Eye (tissue), 1 donor: ENCODE results near the gene MUC5AC.

ENCODE experiments used
- DNase-seq: peaks from one replicate; pipeline ENCODE4 v3.0.0-alpha.2; 2015

The MUC5AC gene

DNA sequence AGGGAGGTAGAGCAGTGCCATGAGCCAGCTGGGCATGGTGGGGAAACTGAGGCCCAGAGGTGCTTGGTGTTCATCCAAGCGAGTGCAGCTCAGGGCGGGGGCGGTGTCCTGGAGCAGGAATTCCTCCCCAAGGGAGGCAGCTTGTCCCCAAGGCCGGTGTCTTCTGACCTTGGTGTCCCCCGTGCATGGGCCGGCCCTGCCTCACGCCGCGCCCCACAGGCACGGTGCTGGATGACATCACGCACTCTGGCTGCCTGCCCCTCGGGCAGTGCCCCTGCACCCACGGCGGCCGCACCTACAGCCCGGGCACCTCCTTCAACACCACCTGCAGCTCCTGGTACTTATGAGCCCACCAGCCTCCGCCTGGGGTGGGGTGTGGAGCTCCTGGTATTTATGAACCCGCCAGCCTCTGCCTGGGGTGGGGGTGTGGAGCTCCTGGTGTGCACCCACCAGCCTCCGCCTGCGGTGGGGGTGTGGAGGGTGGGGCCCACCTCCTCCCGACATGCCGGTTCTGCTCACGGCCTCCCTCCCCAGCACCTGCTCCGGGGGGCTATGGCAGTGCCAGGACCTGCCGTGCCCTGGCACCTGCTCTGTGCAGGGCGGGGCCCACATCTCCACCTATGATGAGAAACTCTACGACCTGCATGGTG is 71.8 kb downstream of the MUC5AC start:
- DNase-seq = no peak

DNA sequence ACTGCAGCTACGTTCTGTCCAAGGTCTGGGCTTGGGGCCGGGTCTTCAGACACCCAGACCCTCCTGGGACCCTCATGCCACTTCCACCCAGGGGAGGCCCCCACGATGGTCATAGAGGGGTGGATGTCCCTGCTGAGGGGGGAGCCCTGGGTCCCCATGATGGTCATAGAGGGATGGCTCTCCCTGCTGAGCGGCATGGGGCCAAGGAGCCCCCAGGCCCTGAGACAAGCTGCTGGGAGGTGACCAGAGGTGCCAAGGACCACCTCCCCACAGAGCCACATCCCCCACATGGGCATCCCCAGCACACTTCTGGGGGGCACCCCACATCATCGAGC is 72.3 kb downstream of the MUC5AC start:
- no peak for DNase-seq

DNA sequence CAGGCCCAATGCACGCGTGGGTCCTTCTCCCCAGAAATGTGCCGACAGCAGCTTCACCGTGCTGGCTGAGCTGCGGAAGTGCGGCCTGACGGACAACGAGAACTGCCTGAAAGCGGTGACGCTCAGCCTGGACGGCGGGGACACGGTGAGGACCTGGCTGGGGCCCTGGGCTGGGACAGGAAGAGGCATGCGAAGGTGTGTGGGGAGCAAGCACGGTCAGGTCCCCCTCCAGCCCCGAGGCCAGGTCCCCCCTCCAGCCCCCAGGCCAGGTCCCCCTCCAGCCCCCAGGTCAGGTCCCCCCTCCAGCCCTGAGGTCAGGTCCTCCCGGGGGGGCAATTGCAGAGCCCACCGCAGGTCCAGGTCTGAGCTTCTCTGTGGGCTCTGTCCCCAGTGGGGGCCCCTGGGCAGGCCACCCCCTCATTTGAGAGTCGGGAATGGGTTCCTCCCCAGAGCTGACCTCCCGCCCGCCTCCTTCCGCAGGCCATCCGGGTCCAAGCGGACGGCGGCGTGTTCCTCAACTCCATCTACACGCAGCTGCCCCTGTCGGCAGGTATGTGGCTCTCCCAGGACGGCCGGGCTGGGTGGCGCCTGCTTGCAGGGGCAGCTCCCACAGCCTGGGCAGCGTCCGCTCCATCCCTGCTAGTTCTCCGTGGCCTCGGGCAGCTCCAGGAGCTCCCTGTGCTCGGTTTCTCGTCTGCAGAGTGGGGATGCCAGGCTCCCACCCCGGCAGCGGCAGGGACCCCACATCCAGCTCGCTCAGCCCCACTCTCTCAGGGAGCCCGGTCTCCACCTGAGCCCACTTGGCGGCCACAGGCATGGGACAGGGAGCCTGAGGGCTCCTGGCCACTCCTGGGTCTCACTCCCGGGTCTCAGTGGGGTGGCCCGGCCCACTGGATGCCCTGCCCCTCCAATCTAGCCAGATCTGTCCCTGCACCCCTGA is 73.0 kb downstream of the MUC5AC start:
- DNase-seq = no peak

DNA sequence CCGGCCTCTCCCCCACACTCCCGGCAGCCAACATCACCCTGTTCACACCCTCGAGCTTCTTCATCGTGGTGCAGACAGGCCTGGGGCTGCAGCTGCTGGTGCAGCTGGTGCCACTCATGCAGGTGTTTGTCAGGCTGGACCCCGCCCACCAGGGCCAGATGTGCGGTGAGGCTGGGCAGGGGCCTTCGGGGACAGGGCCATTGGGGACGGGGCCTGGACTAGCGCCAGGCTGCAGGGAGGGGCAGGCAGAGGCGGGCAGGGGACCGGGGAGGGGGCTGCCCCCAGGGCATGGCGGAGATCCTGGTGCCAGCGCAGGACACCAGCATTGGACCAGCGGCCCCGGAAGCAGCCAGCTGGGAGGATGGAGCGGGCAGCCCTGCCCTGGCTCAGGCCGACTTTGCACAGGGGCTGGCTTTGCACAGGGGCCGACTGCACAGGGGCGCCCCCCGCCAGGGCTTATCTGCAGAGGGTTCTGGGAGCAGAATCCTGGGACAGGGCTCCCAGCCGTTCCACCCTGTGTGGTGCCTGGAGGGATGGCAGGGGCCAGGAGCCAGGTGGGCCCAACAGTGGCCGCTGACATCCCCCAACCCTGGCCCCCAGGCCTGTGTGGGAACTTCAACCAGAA is 73.8 kb downstream of the MUC5AC start:
- DNase-seq = no peak

DNA sequence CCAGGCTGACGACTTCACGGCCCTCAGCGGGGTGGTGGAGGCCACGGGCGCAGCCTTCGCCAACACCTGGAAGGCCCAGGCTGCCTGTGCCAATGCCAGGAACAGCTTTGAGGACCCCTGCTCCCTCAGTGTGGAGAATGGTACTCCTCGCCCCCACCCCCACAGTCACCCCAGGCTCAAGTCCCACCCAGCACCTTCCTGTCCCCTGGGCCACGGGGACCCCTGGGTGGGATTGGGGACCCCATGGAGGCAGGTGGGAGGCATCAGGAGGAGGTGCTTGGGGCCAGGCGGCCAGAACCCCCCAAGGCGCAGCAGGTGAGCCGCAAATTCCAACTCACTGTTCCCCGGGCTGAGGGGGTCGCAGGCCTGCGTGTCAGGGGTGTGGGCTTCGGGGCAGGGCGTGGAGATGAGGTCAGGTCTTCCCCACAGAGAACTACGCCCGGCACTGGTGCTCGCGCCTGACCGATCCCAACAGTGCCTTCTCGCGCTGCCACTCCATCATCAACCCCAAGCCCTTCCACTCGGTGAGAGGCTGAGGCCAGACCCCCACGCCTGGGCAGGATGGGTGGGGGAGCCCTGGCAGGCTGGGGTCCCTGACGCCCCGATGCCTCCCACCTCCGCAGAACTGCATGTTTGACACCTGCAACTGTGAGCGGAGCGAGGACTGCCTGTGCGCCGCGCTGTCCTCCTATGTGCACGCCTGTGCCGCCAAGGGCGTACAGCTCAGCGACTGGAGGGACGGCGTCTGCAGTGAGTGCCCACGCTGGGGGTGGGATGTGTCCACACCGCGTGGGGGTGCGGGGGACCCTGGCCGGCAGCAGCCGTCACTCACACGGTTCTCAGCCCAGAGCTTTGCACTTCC is 74.5 kb downstream of the MUC5AC start:
- DNase-seq = no peak

DNA sequence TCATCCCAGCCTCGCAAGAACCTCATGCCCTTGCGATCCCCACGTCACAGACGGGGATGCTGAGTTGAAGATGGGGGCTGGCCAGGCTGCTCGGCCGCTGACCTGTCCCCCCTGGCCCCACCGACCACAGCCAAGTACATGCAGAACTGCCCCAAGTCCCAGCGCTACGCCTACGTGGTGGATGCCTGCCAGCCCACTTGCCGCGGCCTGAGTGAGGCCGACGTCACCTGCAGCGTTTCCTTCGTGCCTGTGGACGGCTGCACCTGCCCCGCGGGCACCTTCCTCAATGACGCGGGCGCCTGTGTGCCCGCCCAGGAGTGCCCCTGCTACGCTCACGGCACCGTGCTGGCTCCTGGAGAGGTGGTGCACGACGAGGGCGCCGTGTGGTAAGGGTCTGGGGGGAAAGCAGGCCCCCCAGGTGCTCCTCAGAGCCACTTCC is 75.1 kb downstream of the MUC5AC start:
- no peak for DNase-seq

DNA sequence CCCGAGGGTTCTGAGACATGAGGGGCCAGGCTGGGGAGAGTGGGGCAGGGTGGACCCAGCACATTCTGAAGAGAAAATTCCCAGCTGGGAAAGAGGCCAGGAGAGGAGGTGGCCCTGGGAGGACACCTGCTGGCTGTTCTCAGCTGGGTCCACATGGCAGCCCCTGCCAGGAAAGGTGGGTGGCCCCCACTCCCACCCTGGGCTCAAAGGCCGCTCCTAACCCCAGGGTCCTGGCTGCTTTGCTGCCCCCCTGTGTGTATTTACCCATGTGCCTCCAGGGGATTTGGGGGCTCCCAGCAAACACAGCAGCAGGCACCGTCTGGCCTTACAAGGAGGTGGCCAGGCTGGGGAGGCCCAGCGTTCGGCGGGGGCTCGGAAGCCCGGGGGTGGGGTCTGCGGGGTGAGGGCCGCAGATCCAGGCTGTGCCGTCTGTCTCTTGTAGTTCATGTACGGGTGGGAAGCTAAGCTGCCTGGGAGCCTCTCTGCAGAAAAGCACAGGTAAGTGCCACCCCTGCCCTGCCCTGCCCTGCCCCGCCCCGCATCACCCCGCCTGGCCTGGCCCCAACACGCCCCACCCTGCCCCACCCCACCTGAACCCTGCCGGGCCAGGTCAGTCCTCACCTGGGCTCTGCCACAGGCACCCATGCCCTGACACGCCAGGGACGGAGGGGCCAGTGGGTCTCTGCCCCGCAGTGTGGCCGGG is 75.7 kb downstream of the MUC5AC start:
- no peak for DNase-seq

DNA sequence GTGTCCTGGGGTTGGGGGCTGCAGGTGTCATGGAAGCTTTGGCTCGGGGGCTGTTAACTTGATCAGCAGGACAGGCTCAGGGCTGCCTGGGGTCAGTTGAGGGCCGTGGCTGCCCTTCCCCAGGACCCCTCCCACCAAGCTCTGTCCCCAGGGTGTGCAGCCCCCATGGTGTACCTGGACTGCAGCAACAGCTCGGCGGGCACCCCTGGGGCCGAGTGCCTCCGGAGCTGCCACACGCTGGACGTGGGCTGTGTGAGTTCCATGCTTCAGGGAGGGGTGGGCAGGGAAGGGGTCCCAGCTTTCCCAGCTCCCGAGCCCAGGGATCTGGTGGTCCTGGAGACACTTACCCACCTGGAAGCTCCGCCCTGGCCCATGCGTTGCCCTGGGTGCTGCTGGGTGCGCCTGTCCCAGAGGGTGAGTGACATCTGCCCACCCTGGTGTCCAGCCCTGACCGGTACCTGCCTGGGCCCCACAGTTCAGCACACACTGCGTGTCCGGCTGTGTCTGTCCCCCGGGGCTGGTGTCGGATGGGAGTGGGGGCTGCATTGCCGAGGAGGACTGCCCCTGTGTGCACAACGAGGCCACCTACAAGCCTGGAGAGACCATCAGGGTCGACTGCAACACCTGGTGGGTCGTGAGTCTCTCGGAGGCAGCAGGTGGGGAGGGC is 76.4 kb downstream of the MUC5AC start:
- DNase-seq = no peak

DNA sequence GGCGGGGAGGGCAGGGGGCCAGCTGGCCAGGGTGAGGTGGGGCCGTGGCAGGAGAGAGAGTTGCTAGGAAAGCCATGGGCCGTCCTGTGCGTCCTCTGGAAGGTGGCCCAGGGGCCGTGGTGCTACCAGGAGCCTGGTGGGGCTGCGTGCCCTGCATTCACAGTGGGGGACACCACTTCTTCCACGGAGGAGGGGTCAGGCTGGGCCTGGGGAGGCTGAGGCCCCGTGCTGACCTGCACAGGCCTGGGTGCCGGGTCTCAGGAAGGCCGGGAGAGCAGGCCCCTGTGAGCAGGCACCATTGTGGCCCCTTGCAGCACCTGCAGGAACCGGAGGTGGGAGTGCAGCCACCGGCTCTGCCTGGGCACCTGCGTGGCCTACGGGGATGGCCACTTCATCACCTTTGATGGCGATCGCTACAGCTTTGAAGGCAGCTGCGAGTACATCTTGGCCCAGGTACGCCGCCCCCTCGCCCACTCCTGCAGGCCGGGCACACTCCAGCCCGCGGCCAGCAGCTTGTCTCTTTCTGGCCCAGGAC is 77.1 kb downstream of the MUC5AC start:
- DNase-seq = no peak

DNA sequence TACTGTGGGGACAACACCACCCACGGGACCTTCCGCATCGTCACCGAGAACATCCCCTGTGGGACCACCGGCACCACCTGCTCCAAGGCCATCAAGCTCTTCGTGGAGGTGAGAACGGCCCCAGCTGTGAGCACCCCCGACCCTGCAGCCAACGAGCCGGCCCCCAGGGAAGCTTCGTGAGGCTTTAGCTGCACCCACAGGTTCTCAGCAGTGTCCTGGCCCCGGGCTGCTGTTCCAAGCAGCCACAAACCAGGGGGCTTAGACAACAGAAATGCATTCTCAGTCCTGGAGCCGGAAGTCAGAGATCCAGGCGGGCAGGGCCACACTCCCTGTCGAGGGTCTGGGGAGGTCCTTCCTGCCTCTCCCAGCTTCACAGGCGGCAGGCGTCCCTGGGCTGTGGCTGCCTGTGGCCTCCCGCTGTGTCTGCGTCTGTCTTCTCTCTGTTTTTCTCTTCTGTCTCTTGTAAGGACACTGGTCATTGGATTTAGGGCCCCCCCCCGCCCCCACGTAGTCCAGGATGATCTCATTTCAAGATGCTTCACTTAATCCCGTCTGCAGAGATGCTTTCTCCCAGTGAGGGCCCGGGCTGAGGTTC is 77.7 kb downstream of the MUC5AC start:
- DNase-seq = peak; percentile 53

DNA sequence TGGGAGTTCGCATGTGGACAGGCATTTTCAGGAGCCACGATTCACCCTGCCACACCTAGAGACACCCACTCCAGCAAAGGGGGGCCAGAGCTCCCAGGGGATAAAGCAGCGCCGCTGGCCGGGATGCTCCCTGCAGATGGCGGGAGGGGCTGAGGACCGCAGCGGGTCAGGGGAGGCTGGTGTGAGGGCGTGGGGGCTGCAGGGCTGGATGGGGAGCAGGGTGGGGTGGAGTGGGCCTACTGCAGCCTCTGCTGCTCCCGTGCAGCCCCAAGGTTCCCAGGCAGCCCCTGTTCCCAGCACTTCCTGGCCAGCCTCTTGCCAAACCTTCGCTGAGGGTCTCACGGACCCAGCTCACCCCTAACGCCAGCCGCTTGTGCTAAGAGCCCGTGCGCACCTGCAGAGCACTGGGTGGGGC is 78.2 kb downstream of the MUC5AC start:
- no peak for DNase-seq

DNA sequence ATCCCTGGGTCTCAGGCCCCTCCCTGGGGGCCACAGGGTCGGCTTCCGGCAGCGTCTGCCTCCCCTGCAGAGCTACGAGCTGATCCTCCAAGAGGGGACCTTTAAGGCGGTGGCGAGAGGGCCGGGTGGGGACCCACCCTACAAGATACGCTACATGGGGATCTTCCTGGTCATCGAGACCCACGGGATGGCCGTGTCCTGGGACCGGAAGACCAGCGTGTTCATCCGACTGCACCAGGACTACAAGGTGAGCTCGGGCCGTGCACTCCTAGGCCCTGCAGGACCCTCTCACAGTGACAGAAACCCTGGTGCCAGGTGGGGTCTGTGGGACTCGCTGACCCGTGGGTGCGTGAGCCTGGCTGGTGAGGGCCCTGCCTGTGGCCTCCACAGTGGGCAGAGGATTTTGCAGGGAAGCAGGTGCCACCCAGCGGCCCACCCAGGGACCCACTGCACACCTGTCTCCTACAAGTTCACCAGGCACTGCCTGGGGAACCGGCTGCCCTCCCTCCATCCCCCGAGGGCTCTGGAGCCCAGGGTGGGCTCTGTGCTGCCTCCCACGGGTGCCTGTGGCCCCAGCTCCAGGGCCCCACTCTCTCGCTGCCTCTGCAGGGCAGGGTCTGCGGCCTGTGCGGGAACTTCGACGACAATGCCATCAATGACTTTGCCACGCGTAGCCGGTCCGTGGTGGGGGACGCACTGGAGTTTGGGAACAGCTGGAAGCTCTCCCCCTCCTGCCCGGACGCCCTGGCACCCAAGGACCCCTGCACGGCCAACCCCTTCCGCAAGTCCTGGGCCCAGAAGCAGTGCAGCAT is 78.8 kb downstream of the MUC5AC start:
- DNase-seq = no peak

DNA sequence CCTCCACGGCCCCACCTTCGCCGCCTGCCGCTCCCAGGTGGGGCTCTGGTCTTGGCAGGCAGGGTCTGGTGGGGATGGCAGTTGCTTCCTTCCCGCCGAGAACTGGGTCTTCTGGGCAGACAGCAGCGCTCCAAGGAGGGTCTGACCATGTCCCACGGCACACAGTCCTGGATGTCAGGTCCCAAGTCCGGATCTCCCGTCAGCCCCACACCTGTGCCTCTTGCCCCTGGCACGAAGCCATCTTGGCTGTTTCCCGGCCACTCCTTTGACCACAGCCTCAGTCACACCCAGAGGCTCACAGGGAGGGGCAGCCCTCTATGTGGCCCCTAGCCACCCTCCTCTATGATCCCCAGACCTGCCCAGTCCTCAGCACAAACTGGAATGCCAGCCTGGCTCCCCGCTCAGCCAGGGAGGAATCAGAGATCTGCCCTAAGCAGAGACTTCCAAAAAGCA is 79.4 kb downstream of the MUC5AC start:
- DNase-seq = no peak

DNA sequence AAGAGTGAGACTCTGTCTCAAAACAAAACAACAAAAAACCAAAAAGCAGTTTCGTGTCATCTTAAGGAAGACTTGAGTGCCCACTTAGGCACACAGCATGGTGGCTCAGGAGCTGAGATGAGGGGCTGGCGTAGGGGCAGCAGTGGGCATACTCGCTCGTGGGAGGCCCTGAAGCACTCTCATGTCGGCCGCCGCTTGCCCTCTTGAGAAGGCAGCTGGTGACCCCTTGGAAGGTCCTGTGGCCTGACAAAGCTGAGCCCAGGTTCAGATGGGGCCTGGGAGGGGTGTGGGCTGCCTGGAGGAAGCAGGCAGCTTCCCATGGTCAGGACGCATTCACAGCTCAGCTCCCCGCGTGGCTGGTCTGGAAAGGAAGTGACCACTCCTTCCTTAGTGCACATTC is 80.1 kb downstream of the MUC5AC start:
- DNase-seq = no peak

DNA sequence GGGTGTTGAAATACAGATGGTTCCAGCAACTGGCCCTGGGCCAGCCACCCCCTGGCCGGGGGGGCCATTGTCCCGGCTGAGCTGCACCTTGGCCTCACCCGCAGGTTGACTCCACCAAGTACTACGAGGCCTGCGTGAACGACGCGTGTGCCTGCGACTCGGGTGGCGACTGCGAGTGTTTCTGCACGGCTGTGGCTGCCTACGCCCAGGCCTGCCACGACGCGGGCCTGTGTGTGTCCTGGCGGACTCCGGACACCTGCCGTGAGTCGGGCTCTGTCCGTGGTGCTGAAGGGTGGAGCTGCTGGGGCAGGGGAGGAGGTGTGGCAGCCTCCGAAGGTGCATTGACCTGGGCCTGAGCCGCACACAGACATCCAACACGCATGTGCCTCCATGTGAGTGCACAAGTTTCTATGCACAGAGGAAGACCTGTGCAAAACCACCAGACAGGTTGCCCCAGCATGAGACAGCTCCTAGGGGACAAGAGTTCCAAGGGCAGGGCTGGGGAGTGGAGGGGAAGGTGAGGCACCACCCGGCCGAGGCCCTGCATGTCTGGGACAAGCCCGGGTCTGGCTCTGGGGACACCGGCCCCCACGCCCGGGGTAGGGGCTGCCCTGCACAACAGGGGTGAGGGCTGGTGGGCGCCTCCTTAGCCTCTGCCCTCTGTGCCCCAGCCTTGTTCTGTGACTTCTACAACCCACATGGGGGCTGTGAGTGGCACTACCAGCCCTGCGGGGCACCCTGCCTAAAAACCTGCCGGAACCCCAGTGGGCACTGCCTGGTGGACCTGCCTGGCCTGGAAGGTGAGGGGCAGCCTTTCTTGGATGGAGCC is 81.2 kb downstream of the MUC5AC start:
- peak; percentile 51 for DNase-seq

DNA sequence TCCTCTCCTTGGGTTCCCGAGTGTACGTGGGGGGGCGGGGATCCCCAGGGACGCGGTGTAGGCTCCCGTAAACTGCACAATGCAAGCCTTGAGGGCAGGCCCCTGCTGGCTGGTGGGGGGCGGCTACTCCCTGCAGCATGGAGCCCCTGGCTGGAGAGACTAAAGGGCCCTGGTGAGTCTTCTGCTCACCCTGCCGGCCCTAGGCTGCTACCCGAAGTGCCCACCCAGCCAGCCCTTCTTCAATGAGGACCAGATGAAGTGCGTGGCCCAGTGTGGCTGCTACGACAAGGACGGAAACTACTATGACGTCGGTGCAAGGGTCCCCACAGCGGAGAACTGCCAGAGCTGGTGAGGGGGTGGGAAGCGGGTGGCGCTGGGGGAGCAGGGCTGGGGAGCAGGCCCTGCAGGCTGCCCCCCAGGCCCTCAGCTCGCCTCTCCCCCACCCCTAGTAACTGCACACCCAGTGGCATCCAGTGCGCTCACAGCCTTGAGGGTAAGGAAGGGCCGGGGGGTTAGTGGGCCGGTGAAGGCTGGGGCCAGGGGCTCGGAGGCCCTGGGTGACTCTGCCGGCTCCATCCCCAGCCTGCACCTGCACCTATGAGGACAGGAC is 81.9 kb downstream of the MUC5AC start:
- DNase-seq = no peak

DNA sequence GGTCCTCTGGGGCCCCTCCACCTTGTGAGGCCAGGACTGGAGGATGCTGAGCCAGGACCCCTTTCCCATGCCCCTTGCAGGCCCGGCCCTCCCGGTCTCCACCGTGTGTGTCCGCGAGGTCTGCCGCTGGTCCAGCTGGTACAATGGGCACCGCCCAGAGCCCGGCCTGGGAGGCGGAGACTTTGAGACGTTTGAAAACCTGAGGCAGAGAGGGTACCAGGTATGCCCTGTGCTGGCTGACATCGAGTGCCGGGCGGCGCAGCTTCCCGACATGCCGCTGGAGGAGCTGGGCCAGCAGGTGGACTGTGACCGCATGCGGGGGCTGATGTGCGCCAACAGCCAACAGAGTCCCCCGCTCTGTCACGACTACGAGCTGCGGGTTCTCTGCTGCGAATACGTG is 83.0 kb downstream of the MUC5AC start:
- no peak for DNase-seq

DNA sequence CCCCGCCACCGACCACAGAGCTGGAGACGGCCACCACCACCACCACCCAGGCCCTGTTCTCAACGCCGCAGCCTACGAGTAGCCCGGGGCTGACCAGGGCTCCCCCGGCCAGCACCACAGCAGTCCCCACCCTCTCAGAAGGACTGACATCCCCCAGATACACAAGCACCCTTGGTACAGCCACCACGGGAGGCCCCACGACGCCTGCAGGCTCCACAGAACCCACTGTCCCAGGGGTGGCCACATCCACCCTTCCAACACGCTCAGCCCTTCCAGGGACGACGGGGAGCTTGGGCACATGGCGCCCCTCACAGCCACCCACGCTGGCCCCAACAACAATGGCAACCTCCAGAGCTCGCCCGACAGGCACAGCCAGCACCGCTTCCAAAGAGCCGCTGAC is 84.0 kb downstream of the MUC5AC start:
- DNase-seq = no peak

DNA sequence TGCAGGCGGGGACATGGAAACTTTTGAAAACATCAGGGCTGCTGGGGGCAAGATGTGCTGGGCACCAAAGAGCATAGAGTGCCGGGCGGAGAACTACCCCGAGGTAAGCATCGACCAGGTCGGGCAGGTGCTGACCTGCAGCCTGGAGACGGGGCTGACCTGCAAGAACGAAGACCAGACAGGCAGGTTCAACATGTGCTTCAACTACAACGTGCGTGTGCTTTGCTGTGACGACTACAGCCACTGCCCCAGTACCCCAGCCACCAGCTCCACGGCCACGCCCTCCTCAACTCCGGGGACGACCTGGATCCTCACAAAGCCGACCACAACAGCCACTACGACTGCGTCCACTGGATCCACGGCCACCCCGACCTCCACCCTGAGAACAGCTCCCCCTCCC is 84.5 kb downstream of the MUC5AC start:
- no peak for DNase-seq
